T follicular helper cell (primary cell): Measurements from ENCODE around the gene SORL1.
"Not testable (repeated sequence)": the region's sequence is repeated elsewhere in the genome, so short reads cannot be mapped to it uniquely, and the experiment has no call there.

Experiments used
- DNase-seq: peaks from one replicate; pipeline ENCODE4 v3.0.0-alpha.2; 2020; ENCODE audit warnings: low read depth
- total RNA-seq, 2 experiments: gene quantifications; one replicate each; lab custom pipeline; 2026; lab: John Stamatoyannopoulos, UW

The SORL1 gene, protein sequence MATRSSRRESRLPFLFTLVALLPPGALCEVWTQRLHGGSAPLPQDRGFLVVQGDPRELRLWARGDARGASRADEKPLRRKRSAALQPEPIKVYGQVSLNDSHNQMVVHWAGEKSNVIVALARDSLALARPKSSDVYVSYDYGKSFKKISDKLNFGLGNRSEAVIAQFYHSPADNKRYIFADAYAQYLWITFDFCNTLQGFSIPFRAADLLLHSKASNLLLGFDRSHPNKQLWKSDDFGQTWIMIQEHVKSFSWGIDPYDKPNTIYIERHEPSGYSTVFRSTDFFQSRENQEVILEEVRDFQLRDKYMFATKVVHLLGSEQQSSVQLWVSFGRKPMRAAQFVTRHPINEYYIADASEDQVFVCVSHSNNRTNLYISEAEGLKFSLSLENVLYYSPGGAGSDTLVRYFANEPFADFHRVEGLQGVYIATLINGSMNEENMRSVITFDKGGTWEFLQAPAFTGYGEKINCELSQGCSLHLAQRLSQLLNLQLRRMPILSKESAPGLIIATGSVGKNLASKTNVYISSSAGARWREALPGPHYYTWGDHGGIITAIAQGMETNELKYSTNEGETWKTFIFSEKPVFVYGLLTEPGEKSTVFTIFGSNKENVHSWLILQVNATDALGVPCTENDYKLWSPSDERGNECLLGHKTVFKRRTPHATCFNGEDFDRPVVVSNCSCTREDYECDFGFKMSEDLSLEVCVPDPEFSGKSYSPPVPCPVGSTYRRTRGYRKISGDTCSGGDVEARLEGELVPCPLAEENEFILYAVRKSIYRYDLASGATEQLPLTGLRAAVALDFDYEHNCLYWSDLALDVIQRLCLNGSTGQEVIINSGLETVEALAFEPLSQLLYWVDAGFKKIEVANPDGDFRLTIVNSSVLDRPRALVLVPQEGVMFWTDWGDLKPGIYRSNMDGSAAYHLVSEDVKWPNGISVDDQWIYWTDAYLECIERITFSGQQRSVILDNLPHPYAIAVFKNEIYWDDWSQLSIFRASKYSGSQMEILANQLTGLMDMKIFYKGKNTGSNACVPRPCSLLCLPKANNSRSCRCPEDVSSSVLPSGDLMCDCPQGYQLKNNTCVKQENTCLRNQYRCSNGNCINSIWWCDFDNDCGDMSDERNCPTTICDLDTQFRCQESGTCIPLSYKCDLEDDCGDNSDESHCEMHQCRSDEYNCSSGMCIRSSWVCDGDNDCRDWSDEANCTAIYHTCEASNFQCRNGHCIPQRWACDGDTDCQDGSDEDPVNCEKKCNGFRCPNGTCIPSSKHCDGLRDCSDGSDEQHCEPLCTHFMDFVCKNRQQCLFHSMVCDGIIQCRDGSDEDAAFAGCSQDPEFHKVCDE (N-terminal part only)
- 113 to 1,396 reads per million in 2 experiments for total RNA-seq

DNA sequence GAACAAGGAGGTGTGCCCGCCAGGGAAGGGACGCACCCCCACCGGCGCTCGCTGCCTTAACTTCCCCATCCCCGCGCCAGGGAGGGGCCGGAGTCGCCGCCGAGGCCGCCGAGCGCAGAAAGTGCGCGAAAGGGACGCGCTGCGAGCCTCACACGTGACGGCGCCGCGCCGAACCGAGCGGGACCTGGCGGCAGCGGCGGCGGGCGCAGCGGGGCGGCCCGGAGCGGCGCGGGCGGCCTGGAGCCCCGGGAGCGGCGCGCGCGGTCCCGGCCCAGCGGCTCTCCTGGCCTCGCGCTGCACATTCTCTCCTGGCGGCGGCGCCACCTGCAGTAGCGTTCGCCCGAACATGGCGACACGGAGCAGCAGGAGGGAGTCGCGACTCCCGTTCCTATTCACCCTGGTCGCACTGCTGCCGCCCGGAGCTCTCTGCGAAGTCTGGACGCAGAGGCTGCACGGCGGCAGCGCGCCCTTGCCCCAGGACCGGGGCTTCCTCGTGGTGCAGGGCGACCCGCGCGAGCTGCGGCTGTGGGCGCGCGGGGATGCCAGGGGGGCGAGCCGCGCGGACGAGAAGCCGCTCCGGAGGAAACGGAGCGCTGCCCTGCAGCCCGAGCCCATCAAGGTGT lies at the start of gene SORL1:
Gene SORL1, plus strand, starts transcription at position 329 of the 623 bp plus-strand sequence. Its CDS starts 18 bp downstream, at position 347.
- peak; percentile 66 for DNase-seq

DNA sequence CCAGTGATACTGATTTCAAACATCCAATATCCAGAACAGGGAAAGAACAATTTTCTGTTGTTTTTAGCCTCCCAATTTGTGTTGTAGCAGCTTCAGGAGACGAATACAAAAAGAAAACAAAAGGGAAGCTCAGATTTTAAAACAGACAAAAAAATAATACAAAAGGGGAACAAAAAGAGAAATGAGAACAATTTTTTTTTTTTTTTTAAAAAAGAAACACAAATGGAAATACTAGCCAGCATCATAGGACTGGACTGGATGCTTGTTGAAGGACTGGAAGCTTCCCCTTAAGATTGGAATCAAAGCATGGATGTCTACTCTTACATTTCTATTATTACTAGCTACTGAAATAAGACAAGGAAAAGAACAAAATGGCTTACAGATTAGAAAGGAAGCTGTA lies 46.5 kb upstream of the SORL1 start:
- no peak for DNase-seq

- no peak for DNase-seq
Observed at GRCh38 chr11:121406291-121406690, 45.8 kb upstream of the SORL1 start.

DNA sequence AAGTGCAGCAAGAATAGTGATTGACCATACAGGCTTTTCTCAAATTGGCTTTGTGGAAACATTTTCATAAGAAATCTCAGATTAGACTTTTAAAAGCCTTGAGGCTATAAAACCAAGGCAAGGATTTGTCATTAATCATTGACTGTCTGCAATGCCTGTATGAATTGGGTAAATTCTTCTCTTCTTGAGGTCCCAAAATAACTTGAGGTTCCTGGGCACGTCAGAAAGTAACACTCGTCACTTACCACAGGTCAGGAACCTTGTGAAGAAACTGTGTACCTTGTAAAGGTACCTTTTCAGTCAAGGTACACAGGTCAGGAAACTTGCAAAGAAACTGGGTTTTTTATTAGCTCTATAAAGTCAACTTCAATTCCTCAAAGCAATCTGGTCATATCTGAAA lies 43.3 kb upstream of the SORL1 start:
- DNase-seq, result no peak

DNA sequence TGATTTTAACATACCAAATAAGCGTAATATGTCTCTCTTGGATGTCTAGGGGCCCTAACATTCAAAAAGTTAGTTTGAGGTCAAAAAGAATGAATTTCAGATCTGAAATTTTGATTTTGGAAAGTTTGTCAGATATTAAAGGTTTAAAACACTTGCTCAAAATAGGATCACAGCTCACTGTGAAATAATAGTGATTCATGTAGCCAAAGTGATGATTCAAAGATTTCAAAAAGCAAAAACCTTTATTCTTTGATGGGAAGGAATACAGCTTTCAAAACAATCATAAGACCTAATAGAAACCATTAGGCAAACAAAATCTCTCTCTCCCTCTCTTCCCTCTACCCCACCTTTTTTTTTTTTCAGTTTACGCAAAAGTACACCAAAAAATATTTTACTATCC lies 42.1 kb upstream of the SORL1 start:
- not testable (repeated sequence) for DNase-seq

- DNase-seq, result not testable (repeated sequence)
Observed at GRCh38 chr11:121411330-121411729, 40.8 kb upstream of the SORL1 start.

- no peak for DNase-seq
Observed at GRCh38 chr11:121412000-121412587, 40.0 kb upstream of the SORL1 start.

DNA sequence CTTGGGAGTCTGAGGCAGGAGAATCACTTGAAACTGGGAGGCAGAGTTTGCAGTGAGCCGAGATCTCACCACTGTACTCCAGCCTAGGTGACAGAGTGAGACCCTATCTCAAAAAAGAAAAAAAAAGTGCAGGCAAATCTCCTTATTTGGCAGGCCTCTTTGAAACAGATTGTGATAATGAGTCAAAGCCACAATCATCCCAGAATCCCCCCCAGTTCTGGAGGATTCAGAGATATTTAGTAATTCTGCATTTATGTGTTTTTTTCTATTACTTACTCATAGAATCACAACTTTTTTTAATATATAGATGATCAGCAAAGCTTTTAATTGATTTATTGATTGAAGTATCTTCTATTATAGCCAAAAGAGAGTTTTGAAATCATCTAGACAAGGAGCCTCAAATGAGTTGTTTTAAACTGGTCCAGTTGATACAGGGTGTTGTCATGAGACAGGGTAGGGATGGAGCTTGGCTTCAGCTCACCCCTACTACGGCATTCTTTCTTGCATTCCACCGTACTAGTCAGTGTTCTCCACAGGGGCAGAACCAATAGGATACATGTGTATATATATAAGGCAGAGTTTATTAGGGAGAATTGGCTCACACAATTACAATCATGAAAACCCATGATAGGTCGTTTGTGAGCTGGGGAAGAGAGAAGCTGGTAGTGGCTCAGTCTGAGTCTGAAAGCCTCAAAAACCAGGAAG lies 39.3 kb upstream of the SORL1 start:
- DNase-seq, result no peak

GRCh38 chr11:121414141-121414913 lies 37.8 kb upstream of the SORL1 start:
- DNase-seq, result no peak

DNA sequence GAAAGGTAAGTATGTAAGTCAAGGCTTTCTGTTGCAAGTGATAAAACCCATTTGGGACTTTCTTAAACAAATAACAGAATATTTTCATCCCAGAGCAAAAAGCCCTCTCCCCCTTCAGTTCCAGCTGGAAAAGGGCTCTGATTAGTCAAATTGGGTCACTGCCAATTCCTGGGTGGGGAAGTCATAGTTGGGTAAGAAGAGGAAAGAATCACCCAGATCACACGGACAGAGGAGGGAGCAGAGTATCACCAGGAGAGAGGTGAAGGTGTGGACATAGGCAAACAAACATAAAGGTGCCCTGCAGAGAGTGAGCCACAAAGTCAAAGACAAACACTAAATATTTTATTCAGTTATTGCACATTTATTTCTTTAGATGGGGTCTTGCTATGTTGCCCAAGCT lies 36.3 kb upstream of the SORL1 start:
- no peak for DNase-seq

- DNase-seq, result peak; percentile 17
Observed at GRCh38 chr11:121417055-121417551, 35.0 kb upstream of the SORL1 start.

DNA sequence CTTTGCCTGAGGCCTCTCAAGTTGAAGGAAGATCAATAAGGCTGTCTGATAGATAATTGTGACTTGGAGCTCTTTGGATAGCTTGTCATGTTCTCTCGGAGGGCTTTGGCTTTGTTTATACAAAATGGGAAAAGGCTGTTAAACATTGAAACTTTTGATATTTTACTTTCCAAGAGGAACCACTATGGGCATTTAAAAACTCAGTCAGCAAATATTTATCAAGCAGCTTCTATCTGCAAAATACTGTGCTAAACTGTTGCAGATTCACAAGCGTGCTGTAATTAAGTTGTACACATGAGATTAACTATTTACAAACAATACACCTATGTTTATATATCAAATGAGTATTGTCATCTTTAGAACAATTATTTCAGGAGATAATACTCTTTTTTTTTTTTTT lies 34.5 kb upstream of the SORL1 start:
- DNase-seq, result no peak

GRCh38 chr11:121418625-121419114 lies 33.4 kb upstream of the SORL1 start:
- peak; percentile 44 for DNase-seq

DNA sequence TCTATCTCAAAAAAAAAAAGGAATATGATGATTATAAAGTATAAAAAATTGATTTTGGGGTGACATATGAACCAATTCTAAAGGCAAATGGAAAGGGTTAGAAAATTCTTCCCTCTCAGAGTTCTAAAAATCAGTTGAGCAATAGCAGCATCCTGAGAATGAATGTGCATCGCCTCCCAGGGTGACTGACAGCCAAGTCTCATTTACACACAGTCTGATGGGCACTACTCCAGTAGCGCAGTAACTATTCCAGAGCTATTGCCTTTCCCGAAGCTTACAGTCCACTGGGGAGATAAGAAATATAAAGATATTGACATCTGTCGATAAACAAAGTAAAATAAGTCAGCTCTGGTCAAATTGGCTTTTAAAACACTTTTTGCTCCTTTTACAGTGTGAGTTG lies 32.3 kb upstream of the SORL1 start:
- no peak for DNase-seq

DNA sequence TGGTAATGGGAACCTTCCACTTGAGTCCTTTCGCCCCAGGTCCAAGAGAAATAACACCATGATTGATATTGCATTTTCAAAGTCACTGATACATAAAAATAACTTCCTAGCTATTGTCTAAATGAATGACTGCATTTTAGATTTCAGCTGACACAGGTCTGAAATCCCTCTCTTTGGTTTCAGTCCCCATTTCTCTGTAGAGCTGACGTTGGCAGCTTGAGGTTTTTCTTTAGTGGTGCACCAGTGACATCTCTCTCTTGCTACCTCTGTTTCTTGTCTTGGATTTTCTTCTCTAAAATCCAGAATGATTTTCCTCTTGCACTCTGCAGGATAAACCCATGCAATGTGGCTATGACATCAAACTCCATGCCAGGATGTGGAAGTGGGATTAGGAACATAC lies 31.7 kb upstream of the SORL1 start:
- no peak for DNase-seq

- DNase-seq, result no peak
Observed at GRCh38 chr11:121421149-121421901, 30.8 kb upstream of the SORL1 start.

GRCh38 chr11:121422675-121423074 lies 29.4 kb upstream of the SORL1 start:
- DNase-seq, result no peak

- DNase-seq, result no peak
Observed at GRCh38 chr11:121425828-121426227, 26.3 kb upstream of the SORL1 start.
